ENCODE measurements around the gene HRH3.

Gene HRH3

DNA sequence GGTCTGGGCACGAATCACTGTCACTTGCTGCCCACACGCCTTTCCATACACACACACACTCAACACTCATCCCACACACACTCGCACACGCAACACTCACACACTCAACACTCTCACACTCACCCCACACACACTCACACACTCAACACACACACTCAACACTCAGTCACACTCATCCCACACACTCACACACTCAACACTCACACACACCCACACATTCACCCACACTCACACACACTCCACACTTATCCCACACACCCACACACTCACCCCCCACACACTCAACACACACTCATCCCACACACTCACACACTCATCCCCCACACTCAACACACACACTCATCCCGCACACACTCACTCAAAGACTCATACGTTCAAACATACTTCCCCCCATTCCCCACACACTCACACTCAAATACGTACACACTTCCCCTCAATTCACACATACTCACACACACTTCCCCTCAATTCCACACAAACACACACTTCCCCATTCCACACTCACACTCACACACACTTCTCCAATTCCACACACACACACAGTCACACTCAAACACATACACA, 9.0 kb upstream of the HRH3 start:
- no peak for DNase-seq

DNA sequence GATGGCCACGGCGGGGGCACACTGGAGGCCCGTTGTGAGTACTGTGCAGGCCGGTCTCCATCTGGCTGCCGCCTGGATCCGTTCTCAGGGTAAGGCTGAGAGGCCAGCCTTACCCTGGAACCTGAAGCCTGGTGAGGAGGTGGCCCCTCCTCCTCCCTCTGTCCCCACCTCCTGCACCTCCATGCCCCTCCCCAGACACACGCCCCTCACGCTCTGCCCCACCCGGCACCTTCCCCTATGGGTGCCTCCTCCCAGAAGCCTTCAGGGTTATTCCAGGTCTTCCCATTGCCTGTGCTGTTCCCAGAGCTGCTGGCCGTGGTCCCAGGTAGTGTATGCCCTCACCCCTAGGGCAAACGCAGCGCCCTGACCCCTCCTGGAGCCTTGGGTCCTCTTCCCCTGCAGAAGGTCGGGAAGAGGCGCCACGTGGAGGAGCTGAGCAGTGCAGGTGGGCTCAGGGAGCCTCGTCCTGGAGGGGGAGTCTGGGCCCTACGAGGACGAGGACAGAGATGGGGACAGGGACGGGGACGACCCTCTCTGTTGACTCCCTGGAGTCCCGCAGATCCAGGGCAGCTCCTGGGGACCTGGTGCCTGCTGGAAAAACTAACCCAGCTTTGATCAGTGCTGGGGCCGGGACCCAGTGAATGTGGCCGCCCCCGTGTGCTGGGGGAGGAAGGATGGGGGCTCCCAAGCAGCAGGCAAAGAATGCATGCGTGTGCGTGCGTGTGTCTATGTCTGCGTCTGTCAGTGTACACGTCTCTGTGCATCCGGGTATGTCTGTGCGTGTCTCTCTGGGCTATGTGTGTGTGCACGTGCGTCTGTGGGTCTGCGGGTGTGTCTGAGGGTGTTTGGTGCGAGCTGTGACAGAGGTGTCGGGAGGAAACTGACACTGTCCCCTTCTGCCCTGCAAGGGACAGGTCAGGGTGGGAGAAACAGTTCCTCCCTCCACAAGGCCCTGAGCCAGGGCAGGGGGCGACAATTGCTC, 8.2 kb upstream of the HRH3 start:
- DNase-seq = no peak

DNA sequence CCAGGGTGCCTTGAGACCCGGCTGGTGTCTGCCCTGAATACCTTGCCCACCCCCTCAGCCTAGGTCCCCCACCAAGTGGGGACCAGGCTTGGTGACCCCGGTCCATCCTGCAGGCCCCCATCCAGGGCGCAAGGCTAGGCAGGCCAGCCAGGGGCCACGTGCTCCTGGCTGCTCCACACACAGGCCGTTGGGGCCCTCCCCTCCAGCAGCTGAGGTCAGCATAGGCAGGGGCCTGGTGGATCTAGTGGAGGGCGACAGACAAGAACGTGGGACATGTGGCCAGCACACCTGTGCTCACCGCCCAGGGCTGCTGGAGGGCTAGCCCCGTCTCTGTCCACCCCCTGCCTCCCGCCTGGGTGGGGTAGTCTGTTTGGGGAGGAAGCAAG, 7.5 kb upstream of the HRH3 start:
- no peak for DNase-seq

DNA sequence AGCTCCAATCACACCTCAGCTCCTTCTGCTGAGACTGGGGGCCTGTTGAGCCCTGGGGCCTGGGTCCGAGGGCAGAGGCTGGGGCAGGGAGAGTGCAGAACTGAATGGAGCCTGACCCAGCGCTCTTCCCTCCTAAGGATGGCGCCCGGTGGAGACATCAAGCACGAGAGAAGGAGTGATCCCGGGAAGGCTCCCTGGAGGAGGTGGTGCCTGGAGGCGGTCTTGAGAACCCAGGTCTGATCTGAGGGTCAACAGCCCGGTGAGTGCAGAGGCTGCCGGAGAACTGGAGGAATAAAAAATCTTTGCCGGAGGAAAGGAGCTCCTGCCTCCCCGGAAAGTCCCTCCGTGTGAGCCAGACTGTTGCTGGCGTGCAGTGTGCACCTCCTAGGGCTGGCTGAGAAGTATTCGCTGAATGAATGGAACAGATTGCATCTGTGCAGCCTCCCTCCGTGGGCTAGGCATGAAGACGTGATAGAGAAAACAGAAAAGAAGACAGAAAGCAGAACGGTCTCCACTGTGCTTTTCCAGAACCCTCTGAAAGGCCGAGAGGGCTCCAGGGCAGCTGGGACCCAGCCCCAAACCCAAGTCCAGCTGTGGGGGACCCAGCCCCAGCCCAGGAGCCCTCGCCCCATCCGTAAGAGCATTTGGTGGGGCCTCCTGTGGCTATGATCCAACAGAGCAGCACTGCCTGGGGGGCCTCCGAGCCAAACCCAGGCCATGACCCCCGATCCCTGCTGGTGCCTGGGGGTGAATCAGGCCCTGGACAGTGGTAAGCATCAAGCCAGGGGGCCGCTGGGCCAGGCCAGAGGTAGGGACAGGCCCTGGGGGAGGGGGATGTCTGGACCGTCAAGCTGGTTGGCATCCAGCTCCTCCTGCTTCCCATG, 6.9 kb upstream of the HRH3 start:
- no peak for DNase-seq

DNA sequence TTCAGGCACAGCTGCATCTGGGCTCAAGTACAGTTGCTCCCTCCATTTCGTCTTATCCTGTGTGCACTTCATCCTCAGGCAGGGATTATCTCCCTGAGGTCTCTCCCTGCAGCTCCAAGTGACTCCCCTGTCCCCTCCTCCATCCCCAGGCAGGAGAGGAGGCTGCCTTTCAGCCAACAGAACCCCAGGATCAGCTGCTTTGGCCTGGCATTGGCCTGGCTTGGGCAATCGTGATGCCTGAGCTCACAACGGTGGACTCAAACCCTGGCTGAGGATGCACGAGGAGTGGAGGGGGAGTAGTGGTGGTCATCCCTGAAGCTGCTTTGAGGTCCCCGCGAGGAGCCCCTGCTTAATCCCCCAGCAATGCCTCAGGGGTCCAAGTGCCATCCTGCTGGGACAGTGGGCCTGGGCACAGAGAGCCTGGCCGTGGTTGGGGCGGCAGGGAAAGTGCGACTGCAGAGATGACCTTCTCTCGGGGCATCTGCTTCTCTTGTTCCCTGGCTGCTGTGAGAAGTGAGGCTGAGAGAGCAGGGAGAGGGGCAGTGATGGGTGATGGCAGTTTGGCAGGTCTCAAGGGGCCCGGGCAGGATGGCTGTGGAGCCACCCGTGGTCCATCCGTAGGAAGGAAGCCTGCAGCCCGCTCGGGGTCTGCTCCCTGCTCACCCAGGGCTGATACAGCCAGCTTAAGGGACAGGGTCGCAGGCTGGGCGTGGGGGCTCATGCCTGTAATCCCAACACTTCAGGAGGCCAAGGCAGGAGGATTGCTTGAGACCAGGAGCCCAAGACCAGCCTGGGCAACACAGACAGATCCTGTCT, 6.0 kb upstream of the HRH3 start:
- no peak for DNase-seq

DNA sequence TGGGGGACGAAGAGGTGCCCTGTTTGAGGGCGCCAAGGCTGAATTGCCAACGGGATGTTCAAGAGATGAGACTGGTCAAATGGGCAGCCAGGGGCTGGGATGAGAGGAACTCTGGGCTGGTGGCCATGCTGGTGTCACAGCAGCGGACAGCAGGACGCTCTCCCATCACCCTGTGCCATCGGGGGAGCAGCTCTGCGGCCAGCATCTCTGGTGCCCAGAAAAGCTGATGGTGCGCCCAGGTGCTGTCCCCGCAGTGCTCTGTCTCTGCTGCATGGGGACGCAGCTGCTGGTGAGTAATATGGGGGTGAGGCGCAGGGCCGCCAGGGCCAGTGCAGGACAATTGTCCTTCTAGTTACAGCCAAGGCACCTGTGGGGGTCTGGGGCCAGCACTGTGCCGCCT, 4.9 kb upstream of the HRH3 start:
- no peak for DNase-seq

DNA sequence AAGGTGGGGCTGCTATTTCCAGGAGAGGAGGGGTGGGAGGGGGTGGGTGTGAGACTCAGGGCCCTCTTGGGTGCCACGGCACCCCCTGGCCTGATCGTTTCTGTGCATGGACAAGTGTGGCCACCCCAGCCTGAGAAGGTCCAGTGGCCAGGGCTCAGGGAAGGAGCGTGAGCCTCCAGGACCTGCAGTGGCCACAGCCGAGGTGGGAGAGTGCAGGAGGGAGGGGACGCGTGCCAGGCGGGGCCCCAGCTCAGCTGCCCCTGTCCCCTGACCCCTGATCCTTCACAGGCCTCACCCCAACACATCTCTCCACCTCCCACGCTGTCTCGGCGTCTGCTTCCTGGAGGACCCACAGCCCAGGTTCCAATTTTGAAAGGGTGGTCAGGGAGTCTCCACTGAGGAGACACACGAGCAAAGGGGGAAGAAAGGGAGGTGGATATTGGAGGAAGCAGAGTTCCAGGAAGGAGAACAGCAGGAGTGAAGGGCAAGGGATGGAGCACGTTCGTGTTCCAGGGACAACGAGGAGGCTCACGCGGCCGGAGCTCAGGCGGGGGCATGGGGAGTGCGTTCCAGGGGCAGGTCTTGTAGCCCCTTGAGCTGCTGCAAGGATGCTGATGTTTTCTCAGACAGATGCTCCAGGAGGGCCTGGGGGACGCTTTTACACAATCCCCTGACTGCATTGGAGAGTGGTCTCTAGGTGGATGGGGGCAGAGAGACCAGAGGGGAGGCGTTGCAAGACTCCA, 4.2 kb upstream of the HRH3 start:
- no peak for DNase-seq

DNA sequence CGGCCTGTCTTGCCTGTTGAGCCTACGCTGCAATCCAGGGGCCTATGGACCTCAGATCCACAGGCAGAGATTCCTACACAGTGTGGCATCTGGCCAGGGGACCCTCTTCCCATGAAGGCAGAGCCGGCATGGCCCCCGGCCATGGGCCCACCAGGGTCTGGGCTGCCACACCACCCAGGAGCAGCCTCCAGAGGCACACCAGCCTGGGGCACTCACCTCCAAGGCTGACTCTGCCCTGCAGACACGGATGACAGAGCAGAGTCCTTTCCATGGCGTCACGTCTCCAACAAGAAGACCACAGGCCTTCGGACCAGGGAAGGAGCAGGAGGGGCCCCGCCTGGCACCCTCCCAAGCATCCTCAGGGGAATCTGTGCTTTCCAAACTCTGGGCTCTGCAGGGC, 3.5 kb upstream of the HRH3 start:
- no peak for DNase-seq

DNA sequence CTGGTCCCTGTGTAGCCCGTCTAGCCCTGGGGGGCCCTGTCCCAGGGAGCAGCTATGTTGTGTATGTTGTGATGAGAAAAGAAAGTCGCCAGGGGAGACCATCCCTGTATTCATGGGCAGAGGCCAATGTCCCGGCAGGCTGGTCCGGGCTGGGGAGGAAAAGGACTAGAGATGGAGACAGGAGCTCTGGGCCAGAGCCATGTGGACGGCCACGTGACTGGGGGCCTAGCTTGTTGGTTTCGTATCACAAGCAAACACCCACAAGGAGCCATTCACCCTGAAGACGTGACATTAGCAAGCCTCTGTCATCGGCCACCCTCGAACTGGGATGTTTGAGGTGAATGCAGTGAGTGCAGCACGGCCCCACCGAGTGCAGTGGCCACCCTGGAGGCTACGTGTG, 2.9 kb upstream of the HRH3 start:
- no peak for DNase-seq

DNA sequence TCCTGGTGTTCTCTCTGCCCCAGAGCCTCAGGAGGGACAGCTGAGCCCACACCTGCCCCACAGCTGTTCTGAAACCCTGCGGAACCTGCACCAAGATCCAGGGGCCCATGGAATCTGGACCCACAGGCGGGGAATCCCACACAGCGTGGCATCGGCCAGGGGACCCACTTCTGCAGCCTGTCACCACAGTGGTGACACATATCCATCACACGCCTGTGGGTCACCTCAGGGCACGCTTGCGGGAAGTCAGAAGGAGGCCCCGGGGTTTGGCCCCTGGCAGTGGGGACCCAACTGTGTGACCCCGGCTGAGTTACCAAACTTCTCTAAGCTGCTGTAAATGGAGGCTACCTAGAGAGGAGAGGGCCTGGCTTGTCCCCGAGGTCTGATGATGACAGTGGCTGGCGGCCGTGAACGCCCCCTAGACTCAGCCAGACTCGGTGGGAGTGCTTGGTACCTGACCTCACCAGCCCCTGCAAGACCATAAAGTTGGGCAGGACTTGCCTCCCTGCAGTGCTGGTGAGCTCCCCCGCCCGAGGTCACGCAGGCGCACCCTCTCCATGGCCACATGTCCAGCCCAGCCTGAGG, 2.3 kb upstream of the HRH3 start:
- DNase-seq = no peak

DNA sequence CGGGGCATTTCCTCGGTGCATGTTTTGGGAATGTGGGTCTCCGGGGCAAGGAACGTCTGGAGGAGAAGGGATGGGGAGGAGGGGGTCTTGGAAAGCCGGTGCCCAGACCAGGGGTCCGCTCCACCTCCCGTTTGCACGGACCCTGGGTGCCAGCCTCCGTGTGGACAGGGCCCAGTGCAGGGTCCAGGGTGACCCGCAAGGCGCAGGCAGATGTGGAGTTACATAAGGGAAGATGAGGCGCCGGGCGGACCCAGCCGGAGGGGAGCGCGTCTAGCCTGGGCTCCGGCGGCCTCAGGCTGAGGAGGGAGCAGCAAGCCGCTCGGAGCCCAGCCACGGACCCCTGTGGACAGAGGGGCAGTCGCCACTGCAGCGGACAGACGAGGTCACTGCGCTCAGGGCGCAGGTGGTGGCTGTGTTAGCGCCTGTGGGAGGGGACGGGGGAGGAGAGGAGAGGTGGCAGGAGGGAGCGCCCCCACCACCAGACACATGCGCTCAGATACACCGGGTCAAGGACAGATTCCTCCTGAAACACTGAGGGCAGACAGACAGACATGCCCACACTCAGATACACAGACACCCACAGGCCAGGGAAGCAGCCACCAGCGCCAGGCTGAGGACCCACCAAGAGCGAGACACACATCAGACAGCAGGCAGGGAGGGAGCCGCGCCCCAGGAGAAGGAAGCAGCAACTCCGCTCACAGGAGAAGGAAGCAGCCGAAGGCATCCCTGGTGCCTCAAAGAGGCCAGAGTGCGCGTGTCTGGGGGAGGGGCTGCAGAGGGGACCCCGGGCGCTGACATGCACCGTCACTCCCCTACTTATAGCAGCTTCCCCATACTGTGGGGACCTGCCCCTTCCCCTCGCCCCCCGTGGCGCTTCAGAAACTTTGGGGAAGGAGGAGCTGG, 839 bp upstream of the HRH3 start:
- no peak for DNase-seq

DNA sequence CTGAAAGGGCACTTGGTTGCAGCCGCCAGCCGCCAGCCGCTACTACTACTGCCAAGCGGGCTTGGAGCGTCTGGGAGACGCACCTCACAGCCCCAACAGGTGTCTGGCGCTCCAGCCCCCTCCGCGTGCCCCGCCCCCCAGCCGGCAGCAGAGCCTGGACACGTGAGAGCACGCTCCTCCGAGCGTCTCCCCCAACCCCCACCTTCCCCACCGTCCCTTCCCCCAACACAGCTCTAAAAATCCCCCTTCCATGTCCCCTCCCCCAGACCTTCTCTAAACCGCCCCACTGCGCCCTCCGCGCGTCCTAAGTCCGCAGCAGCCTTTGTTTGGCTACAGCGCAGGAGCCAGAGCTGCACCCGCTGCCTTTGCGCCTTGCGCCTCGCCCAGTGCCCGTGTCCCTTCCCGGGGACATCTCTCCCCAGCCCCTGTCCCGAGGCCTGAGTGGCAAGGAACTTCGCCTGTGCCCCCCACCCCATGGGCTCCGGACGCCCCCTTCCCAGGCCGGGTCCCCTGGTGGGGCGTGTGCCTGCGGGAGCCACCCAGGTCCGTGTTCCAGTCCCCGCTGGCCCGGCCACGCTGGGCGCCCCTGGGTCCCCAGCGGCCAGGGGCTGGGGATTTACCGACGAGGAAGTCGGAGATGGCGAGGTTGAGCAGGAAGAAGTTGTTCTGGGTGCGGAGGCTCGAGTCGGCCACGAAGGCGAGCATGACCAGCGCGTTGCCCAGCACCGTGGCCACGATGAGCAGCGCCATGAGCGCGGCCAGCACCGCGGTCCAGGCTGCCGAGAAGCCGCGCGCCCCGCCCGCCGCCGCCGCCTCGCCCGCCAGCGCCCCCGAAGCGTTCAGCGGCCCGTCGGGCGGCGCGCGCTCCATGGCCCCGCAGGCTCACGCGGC, 732 bp downstream of the HRH3 start:
- DNase-seq = no peak

DNA sequence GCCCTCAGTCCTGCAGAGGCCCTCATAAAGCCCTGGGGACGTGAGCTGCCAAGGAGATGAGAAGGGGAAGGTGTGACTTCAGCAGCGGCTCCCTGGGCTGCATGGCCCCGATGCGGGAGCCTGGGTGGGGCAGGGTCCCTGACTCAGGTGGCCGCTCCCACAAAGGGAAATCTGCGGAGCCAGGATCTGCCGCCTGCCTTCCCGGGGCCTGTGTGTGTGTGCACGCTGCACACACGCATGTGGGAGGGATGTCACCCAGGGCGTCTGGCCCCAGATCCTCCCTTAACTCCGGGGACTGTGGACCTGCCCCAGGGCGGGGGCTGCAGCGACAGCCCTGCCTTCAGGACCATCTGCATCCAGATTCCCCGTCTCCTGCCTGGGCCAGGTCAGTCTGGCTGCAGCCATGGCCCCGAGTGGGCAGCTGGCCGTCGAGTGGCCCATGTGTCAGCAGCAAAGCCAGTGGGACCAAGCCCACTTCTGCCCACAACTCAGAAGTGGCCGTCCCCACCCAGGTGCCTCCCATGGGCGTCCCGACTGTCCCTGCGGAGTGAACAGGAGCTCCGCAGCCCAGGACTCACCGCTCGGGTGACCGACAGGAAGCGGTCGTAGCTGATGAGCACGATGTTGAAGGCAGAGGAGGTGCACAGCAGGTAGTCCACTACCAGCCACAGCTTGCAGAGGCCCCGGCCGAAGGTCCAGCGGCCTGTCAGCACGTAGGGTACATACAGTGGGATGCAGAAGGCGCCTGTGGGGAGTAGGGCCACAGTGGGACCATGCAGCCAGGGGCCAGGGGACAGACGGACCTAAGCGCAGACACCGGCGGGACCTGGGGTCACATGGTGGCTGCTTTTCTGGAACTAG, 1.9 kb downstream of the HRH3 start:
- DNase-seq = no peak

DNA sequence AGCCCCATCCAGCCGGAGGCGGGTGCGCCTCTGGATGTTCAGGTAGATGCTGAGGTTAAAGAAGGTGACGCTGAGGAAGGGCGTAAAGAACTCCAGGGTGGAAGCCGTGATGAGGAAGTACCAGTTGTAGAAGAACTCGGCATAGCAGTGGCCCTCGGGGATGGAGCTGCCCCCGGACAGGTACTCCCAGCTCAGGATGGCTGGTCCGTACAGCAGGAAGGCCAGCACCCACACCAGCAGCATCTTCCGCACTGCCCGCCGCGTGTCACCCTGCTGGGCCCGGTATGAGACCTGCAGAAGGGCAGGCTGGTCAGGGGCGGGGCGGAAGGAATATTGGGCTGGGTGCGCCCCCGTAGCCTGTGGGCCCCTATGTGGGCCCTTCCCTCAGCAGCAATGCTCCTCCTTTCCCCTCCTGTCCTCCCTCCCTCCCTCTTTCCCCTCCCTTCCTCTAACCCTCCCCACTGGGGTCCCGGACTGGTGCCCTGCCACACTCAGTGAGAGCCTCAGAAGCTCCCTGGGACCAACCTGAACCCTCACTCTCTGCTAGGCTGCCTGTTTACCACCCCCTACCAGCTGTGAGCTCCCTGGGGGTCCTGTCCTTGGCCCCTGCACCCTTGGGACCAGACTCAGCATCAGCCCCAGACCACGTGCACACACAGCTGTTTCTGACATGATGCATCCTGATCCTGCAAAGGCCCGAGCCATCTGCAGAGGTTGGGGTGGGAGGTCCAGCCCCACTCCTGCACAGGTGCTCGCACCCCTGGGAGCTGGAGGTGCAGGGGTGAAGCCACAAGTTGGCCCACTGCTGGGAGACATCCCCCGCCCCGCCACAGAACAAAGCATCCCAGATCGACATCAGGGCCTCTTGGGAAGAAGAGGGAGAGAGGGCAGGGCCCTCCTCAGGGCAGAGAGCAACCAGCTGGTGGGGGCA, 3.2 kb downstream of the HRH3 start:
- no peak for DNase-seq

DNA sequence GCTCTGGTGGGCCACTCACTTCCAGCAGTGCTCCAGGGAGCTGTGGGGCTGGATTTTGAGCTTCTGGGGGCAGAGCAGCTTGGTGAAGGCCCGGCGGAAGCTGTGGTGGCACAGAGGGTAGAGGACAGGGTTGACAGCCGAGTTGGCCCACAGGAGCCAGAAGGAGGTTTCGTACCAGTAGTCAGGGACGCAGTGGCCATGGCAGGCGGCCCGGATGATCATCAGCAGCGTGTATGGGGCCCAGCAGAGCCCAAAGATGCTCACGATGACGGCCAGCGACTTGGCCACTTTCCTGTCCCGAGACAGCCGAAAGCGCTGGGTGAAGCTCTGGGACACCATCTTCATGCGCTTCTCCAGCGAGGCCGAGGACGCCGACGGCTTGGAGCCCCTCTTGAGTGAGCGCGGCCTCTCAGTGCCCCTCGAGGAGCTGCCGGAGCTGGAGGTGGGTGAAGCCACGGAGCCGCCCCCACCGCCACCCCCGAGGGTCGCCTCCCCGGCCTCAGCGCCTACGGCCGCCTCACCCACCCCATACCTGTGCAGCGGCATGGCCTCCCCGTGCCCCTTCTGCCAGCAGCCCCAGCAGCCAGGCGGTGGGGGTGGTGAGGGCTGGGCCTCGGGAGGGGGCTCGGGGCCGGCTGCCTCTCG, 4.0 kb downstream of the HRH3 start:
- DNase-seq = no peak

Data from KG1 (cell line).